Activated T-cell treated with anti-CD3 and anti-CD28 coated beads, Interleukin-2, amount 50 U/mL, for 48 hours (primary cell): ENCODE results near the gene EREG.

Experiments
- DNase-seq, 2 experiments: peaks; one replicate each; pipeline ENCODE4 v3.0.0-alpha.2; 2020

EREG gene

GRCh38 chr4:74353858-74354257, 11.1 kb upstream of the EREG start:
- DNase-seq: no peak

GRCh38 chr4:74357965-74358364, 7.0 kb upstream of the EREG start:
- DNase-seq: no peak

- DNase-seq: no peak
Measured at GRCh38 chr4:74361671-74362070, 3.3 kb upstream of the EREG start.

- no peak for DNase-seq
Measured at GRCh38 chr4:74362347-74362746, 2.6 kb upstream of the EREG start.

- DNase-seq: no peak
Measured at GRCh38 chr4:74364256-74364651, 691 bp upstream of the EREG start.

GRCh38 chr4:74365761-74366160, 816 bp downstream of the EREG start:
- no peak for DNase-seq

GRCh38 chr4:74366367-74366911, 1.5 kb downstream of the EREG start:
- no peak for DNase-seq

- no peak for DNase-seq
Measured at GRCh38 chr4:74367656-74368290, 2.8 kb downstream of the EREG start.

- no peak for DNase-seq
Measured at GRCh38 chr4:74368596-74368995, 3.7 kb downstream of the EREG start.

- DNase-seq: no peak
Measured at GRCh38 chr4:74369855-74370254, 4.9 kb downstream of the EREG start.

GRCh38 chr4:74370912-74371311, 6.0 kb downstream of the EREG start:
- DNase-seq: peak in 1 of 2 experiments; percentile 21

- no peak for DNase-seq
Measured at GRCh38 chr4:74374128-74374527, 9.2 kb downstream of the EREG start.

GRCh38 chr4:74374561-74375327, 9.8 kb downstream of the EREG start:
- peak; percentile 39 to 44 for DNase-seq

GRCh38 chr4:74375824-74376426, 11.0 kb downstream of the EREG start:
- no peak for DNase-seq

GRCh38 chr4:74376888-74377483, 12.0 kb downstream of the EREG start:
- DNase-seq: no peak

- no peak for DNase-seq
Measured at GRCh38 chr4:74377714-74378113, 12.8 kb downstream of the EREG start.

- no peak for DNase-seq
Measured at GRCh38 chr4:74378573-74378972, 13.6 kb downstream of the EREG start.

GRCh38 chr4:74379912-74380311, 15.0 kb downstream of the EREG start:
- DNase-seq: no peak

GRCh38 chr4:74385386-74385785, 20.4 kb downstream of the EREG start:
- DNase-seq: no peak

- no peak for DNase-seq
Measured at GRCh38 chr4:74386159-74386558, 21.2 kb downstream of the EREG start.

- no peak for DNase-seq
Measured at GRCh38 chr4:74387790-74388189, 22.8 kb downstream of the EREG start.

- DNase-seq: no peak
Measured at GRCh38 chr4:74389494-74389893, 24.5 kb downstream of the EREG start.

GRCh38 chr4:74390677-74391076, 25.7 kb downstream of the EREG start:
- DNase-seq: no peak

GRCh38 chr4:74391346-74391745, 26.4 kb downstream of the EREG start:
- DNase-seq: no peak
